Spleen (tissue), 7 donors: ENCODE results near the gene CEP112.

Experiments used
- CTCF ChIP-seq, 11 experiments: fragments of 200-600 bp in 7 of 11; fragments of 450-650 bp in 4 of 11; sonication (generic) in 4 of 11; IDR thresholded peaks in 8 of 11; conservative IDR thresholded peaks in 3 of 11; 1 replicate in 7 of 11; 2 replicates in 4 of 11; pipeline versions ENCODE4 v1.4.0 to v1.8.0; 2016 to 2021; ENCODE audit warnings: antibody characterized with exemption in 11 of 11, inconsistent platforms in 4 of 11, mild to moderate bottlenecking in 1 of 11
- POLR2A ChIP-seq, 3 donors: fragments of 450-650 bp; IDR thresholded peaks; one replicate each; pipeline ENCODE4 v1.5.1; 2017; ENCODE audit warnings: antibody characterized with exemption in 3 of 3, mild to moderate bottlenecking in 1 of 3
- POLR2AphosphoS5 ChIP-seq, 3 donors: sonication (generic); formaldehyde crosslinking; IDR thresholded peaks; one replicate each; pipeline ENCODE4 v1.5.1; 2017; ENCODE audit warnings: antibody characterized with exemption in 3 of 3
- donor health status: DM: no; HTN: no; CAD: no; lungs with moderate emphysema.
- donor health status: DM: no; HTN: no; CAD: no.
- donor health status: DM: no; HTN: no; CAD: no.

GRCh38 chr17:65754081-65754480 is 437.9 kb downstream of the CEP112 start:
- TF ChIP-seq POLR2A (IDR thresholded peaks at IDR 0.05): no peak
- TF ChIP-seq CTCF (IDR thresholded peaks at IDR 0.05 in 8 of 11, conservative IDR thresholded peaks at IDR 0.05 in 3 of 11): no peak
- no peak for TF ChIP-seq POLR2AphosphoS5 (IDR thresholded peaks at IDR 0.05)
